ENCODE data around the gene ZNF761. TPM values are rescaled to one million over a fixed set of nuclear protein-coding genes. Genes with fewer than 3 reads are reported as not detected.
A peak's percentile ranks its signal among the peaks of the same experiment; 100 is the strongest.

The ZNF761 gene
- total and polyA plus RNA-seq, 2 donors (not counting 1 experiment from before 2014, with no cell fraction given), result 10.7 to 11.5 TPM

GRCh38 chr19:53462861-53463260, 31.1 kb downstream of the ZNF761 start:
- H3K4me1 ChIP-seq (ENCODE audit: control insufficient read depth, extremely low read depth, insufficient read depth, low read length), result no peaks in the 10 kb centered on the region
- no peaks in the 10 kb centered on the region for H3K79me2 ChIP-seq (ENCODE audit: control insufficient read depth, insufficient read depth, low read length)
- no peak overlapping the region for H3K27ac ChIP-seq (ENCODE audit: insufficient read depth, low read length)
- H3K4me2 ChIP-seq (ENCODE audit: extremely low read depth, insufficient read depth, low read length), result no peak overlapping the region
- no peak overlapping the region for H3K4me3 ChIP-seq (replicated peaks in 1 of 4; ENCODE audit: control extremely low read depth in 1 of 4, insufficient read depth in 1 of 4, low read depth in 3 of 4, low read length in 4 of 4)
- no peaks in the 10 kb centered on the region for H3K9me3 ChIP-seq (ENCODE audit: control insufficient read depth, insufficient read depth, low read depth, low read length)
- no peaks in the 10 kb centered on the region for H4K20me1 ChIP-seq (ENCODE audit: control insufficient read depth, extremely low read depth, insufficient read depth, low read length)
- no peaks in the 10 kb centered on the region for H3K27me3 ChIP-seq (ENCODE audit: control insufficient read depth, insufficient read depth, low read length)
- TF ChIP-seq, protein P1, sequence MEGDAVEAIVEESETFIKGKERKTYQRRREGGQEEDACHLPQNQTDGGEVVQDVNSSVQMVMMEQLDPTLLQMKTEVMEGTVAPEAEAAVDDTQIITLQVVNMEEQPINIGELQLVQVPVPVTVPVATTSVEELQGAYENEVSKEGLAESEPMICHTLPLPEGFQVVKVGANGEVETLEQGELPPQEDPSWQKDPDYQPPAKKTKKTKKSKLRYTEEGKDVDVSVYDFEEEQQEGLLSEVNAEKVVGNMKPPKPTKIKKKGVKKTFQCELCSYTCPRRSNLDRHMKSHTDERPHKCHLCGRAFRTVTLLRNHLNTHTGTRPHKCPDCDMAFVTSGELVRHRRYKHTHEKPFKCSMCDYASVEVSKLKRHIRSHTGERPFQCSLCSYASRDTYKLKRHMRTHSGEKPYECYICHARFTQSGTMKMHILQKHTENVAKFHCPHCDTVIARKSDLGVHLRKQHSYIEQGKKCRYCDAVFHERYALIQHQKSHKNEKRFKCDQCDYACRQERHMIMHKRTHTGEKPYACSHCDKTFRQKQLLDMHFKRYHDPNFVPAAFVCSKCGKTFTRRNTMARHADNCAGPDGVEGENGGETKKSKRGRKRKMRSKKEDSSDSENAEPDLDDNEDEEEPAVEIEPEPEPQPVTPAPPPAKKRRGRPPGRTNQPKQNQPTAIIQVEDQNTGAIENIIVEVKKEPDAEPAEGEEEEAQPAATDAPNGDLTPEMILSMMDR (conservative IDR thresholded peaks at IDR 0.05 in 1 of 2, IDR thresholded peaks at IDR 0.05 in 1 of 2; ENCODE audit: low read depth in 1 of 2, low read length in 2 of 2), result no peak
- no peak for TF ChIP-seq EZH2 (IDR thresholded peaks at IDR 0.05; ENCODE audit: low read length, missing control alignments)
- H3K36me3 ChIP-seq (ENCODE audit: control insufficient read depth, insufficient read depth, low read length), result no peaks in the 10 kb centered on the region
- H3K9ac ChIP-seq (ENCODE audit: insufficient read depth, low read length), result no peak overlapping the region
- H2AFZ ChIP-seq (ENCODE audit: low read length), result no peak overlapping the region
- no peak for DNase-seq (ENCODE audit: low read depth in 2 of 2)

GRCh38 chr19:53463263-53463662, 31.5 kb downstream of the ZNF761 start:
- no peaks in the 10 kb centered on the region for H3K9me3 ChIP-seq (ENCODE audit: control insufficient read depth, insufficient read depth, low read depth, low read length)
- no peak overlapping the region for H2AFZ ChIP-seq (ENCODE audit: low read length)
- no peak overlapping the region for H3K27ac ChIP-seq (ENCODE audit: insufficient read depth, low read length)
- H4K20me1 ChIP-seq (ENCODE audit: control insufficient read depth, extremely low read depth, insufficient read depth, low read length), result no peaks in the 10 kb centered on the region
- peak; percentile 13 to 43 for DNase-seq (ENCODE audit: low read depth in 2 of 2)
- H3K9ac ChIP-seq (ENCODE audit: insufficient read depth, low read length), result no peak overlapping the region
- no peaks in the 10 kb centered on the region for H3K27me3 ChIP-seq (ENCODE audit: control insufficient read depth, insufficient read depth, low read length)
- H3K4me1 ChIP-seq (ENCODE audit: control insufficient read depth, extremely low read depth, insufficient read depth, low read length), result no peaks in the 10 kb centered on the region
- TF ChIP-seq EZH2 (IDR thresholded peaks at IDR 0.05; ENCODE audit: low read length, missing control alignments), result no peak
- TF ChIP-seq, protein P1 (conservative IDR thresholded peaks at IDR 0.05 in 1 of 2, IDR thresholded peaks at IDR 0.05 in 1 of 2; ENCODE audit: low read depth in 1 of 2, low read length in 2 of 2), result no peak
- H3K4me2 ChIP-seq (ENCODE audit: extremely low read depth, insufficient read depth, low read length), result no peak overlapping the region
- no peaks in the 10 kb centered on the region for H3K36me3 ChIP-seq (ENCODE audit: control insufficient read depth, insufficient read depth, low read length)
- no peak overlapping the region for H3K4me3 ChIP-seq (replicated peaks in 1 of 4; ENCODE audit: control extremely low read depth in 1 of 4, insufficient read depth in 1 of 4, low read depth in 3 of 4, low read length in 4 of 4)
- no peaks in the 10 kb centered on the region for H3K79me2 ChIP-seq (ENCODE audit: control insufficient read depth, insufficient read depth, low read length)

- Histone ChIP-seq H3K36me3 (ENCODE audit: control insufficient read depth, insufficient read depth, low read length) (no peaks in the 10 kb centered on the region), H3K27ac (ENCODE audit: insufficient read depth, low read length) (no peak overlapping the region), H3K79me2 (ENCODE audit: control insufficient read depth, insufficient read depth, low read length) (no peaks in the 10 kb centered on the region), H3K4me3 (replicated peaks in 1 of 4; ENCODE audit: control extremely low read depth in 1 of 4, insufficient read depth in 1 of 4, low read depth in 3 of 4, low read length in 4 of 4) (peak overlapping the region; percentile 48 to 81 (median 70)), H3K9ac (ENCODE audit: insufficient read depth, low read length) (no peak overlapping the region), H3K4me1 (ENCODE audit: control insufficient read depth, extremely low read depth, insufficient read depth, low read length) (no peaks in the 10 kb centered on the region), H3K4me2 (ENCODE audit: extremely low read depth, insufficient read depth, low read length) (peak overlapping the region; percentile 87), H3K27me3 (ENCODE audit: control insufficient read depth, insufficient read depth, low read length) (no peaks in the 10 kb centered on the region), H2AFZ (ENCODE audit: low read length) (peak overlapping the region; percentile 85), H3K9me3 (ENCODE audit: control insufficient read depth, insufficient read depth, low read depth, low read length) (no peaks in the 10 kb centered on the region), H4K20me1 (ENCODE audit: control insufficient read depth, extremely low read depth, insufficient read depth, low read length) (no peaks in the 10 kb centered on the region)
- DNase-seq (ENCODE audit: low read depth in 2 of 2), result no peak
- no peak for TF ChIP-seq EZH2 (IDR thresholded peaks at IDR 0.05; ENCODE audit: low read length, missing control alignments)
- TF ChIP-seq, protein P1 (conservative IDR thresholded peaks at IDR 0.05 in 1 of 2, IDR thresholded peaks at IDR 0.05 in 1 of 2; ENCODE audit: low read depth in 1 of 2, low read length in 2 of 2), result no peak
Observed at GRCh38 chr19:53466726-53467484, 35.1 kb downstream of the ZNF761 start.
